Sigmoid colon (tissue), 4 donors: ENCODE data around the gene LRRC56.

Source experiments
- CTCF ChIP-seq, 4 experiments: fragments of 450-650 bp in 3 of 4; fragments of 200-600 bp in 1 of 4; IDR thresholded peaks; one replicate each; pipeline ENCODE4 v1.5.1; 2016 to 2019; ENCODE audit warnings: antibody characterized with exemption in 4 of 4, mild to moderate bottlenecking in 3 of 4, moderate library complexity in 2 of 4
- POLR2AphosphoS5 ChIP-seq, 4 donors: sonication (generic); formaldehyde crosslinking; IDR thresholded peaks; one replicate each; pipeline ENCODE4 v1.6.1; 2017; ENCODE audit warnings: antibody characterized with exemption in 4 of 4

- TF ChIP-seq POLR2AphosphoS5 (IDR thresholded peaks at IDR 0.05) (no peak), CTCF (IDR thresholded peaks at IDR 0.05) (no peak)
These were observed 21.2 kb downstream of the LRRC56 start for GRCh38 chr11:558503-558902.
